ENCODE results near the gene EPC2.
"Not testable (repeated sequence)": the region's sequence is repeated elsewhere in the genome, so short reads cannot be mapped to it uniquely, and the experiment has no call there.

EPC2 gene

GRCh38 chr2:148721991-148722777 lies 77.6 kb downstream of the EPC2 start:
- DNase-seq (ENCODE audit: low read depth in 2 of 2): no peak

- DNase-seq (ENCODE audit: low read depth in 2 of 2): no peak
Observed at GRCh38 chr2:148725564-148725963, 81.0 kb downstream of the EPC2 start.

- no peak for DNase-seq (ENCODE audit: low read depth in 2 of 2)
Observed at GRCh38 chr2:148726228-148726627, 81.7 kb downstream of the EPC2 start.

- no peak for DNase-seq (ENCODE audit: low read depth in 2 of 2)
Observed at GRCh38 chr2:148730085-148730484, 85.5 kb downstream of the EPC2 start.

- no peak for DNase-seq (ENCODE audit: low read depth in 2 of 2)
Observed at GRCh38 chr2:148737742-148738141, 93.2 kb downstream of the EPC2 start.

GRCh38 chr2:148739454-148740105 lies 95.0 kb downstream of the EPC2 start:
- no peak for DNase-seq (ENCODE audit: low read depth in 2 of 2)

GRCh38 chr2:148742373-148742772 lies 97.8 kb downstream of the EPC2 start:
- DNase-seq (ENCODE audit: low read depth in 2 of 2): no peak

- no peak for DNase-seq (ENCODE audit: low read depth in 2 of 2)
Observed at GRCh38 chr2:148745151-148745851, 100.8 kb downstream of the EPC2 start.

- no peak for DNase-seq (ENCODE audit: low read depth in 2 of 2)
Observed at GRCh38 chr2:148746973-148747372, 102.4 kb downstream of the EPC2 start.

- no peak for DNase-seq (ENCODE audit: low read depth in 2 of 2)
Observed at GRCh38 chr2:148751907-148752306, 107.4 kb downstream of the EPC2 start.

GRCh38 chr2:148752977-148753376 lies 108.4 kb downstream of the EPC2 start:
- DNase-seq (ENCODE audit: low read depth in 2 of 2): no peak

GRCh38 chr2:148754864-148755263 lies 110.3 kb downstream of the EPC2 start:
- no peak for DNase-seq (ENCODE audit: low read depth in 2 of 2)

- DNase-seq (ENCODE audit: low read depth in 2 of 2): no peak
Observed at GRCh38 chr2:148756292-148756975, 111.9 kb downstream of the EPC2 start.

- no peak for DNase-seq (ENCODE audit: low read depth in 2 of 2)
Observed at GRCh38 chr2:148764815-148765214, 120.3 kb downstream of the EPC2 start.

GRCh38 chr2:148770047-148770446 lies 125.5 kb downstream of the EPC2 start:
- DNase-seq (ENCODE audit: low read depth in 2 of 2): no peak

GRCh38 chr2:148781544-148781943 lies 137.0 kb downstream of the EPC2 start:
- DNase-seq (ENCODE audit: low read depth in 2 of 2): no peak

- no peak for DNase-seq (ENCODE audit: low read depth in 2 of 2)
Observed at GRCh38 chr2:148789059-148789458, 144.5 kb downstream of the EPC2 start.

- not testable (repeated sequence) for DNase-seq (ENCODE audit: low read depth in 2 of 2)
Observed at GRCh38 chr2:148790172-148790571, 145.6 kb downstream of the EPC2 start.

- DNase-seq (ENCODE audit: low read depth in 2 of 2): no peak
Observed at GRCh38 chr2:148794558-148794957, 150.0 kb downstream of the EPC2 start.

- no peak for DNase-seq (ENCODE audit: low read depth in 2 of 2)
Observed at GRCh38 chr2:148796735-148797512, 152.4 kb downstream of the EPC2 start.

GRCh38 chr2:148802448-148803220 lies 158.1 kb downstream of the EPC2 start:
- no peak for DNase-seq (ENCODE audit: low read depth in 2 of 2)

All from stimulated activated CD8-positive, alpha-beta memory T cell treated with anti-CD3 and anti-CD28 coated beads, Interleukin-7, amount 100 ng/mL, for 1 hour (primary cell).